ENCODE results near the gene ZFYVE27.

ZFYVE27 gene

GRCh38 chr10:97771913-97772823, 35.2 kb downstream of the ZFYVE27 start, which contains the start of gene SFRP5:
SFRP5 (minus strand) TSS chr10:97771999; CDS start chr10:97771833, 166 bp downstream.
- DNase-seq = no peak

- no peak for DNase-seq
Observed at GRCh38 chr10:97773096-97773495, 36.2 kb downstream of the ZFYVE27 start.

DNA sequence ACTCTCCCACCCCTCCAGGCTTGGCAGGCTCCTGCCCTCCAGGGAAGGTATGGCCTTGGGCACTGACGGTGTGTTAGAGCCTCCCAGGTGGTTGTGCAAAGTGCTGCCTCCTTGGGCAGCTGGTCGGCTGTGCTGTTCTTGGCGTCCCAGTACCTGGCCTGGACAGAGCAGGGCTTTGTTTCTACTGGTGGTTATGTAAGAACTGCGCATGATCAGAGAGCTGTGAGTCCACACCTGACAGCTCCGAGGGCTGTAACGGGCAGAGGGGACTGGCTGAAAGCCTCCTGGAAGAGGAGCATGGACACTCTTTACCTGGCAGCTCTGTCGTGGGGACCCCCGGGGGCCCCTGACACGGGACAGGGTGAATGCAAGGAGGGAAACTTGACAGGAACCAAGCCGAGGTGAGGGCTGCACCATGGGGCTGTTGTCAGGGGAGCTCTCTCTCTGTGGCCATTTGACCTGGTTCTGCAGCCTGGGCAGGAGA, 37.9 kb downstream of the ZFYVE27 start:
- no peak for DNase-seq

GRCh38 chr10:97777143-97777542, 40.2 kb downstream of the ZFYVE27 start:
- DNase-seq = no peak

DNA sequence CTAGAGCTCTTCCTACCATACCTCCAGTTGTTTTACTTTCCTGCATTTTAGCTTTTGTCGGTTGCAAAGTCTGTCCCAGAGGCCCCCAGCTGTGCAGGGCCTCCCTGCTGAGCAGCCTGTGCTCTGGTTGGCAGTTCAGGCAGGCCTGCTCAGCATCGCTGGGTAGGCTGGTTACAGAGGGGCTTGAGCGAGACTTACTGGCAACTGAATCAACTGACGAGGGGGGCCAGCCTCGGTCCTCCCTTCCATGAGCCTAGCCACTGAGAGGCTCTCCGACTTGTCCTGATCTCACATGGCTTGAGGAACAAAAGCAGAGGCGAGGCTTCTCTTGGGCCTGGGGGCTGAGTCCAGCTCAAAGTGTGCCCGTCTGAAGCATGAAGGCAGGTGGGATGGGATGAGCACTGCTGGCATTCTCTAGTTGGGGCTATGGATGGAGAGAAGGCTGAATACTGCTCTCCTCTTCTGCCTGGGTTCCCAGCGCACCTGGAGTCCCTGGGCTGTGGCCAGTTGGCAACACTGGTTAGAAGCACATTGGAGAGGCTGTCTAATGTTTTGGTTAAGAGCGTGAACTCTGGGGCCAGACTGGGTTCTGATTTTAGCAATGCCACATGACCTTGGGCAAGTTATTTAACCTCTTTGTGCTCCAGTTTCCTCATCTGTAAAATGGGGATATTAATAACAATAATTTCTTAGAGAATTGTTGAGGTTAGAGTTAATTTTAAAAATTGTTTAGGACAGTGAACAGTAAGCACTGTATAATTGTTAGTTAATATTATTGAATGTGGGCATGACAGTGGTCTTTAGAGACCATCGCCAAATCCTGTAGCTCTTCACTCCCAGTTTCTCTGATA, 41.7 kb downstream of the ZFYVE27 start:
- no peak for DNase-seq

- no peak for DNase-seq
Observed at GRCh38 chr10:97779492-97779891, 42.6 kb downstream of the ZFYVE27 start.

DNA sequence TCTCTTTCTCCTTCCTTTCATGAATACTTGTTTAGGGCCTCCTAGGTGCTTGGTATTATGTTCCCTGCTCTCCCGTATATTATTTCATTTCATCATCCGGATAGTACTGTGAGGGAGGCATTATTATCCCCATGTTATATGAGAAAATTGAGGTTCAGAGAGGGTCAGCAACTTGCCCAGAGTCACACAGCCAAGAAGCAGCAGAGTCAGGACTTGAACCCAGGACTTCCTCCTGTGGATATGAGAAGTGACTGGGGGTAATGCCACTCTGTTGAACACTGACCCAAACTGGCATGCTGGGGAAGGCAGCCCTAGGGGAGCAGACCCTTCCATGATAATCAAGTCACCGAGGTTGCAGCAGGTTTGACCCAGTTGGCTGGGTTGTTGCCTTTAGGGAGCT, 43.0 kb downstream of the ZFYVE27 start:
- no peak for DNase-seq

DNA sequence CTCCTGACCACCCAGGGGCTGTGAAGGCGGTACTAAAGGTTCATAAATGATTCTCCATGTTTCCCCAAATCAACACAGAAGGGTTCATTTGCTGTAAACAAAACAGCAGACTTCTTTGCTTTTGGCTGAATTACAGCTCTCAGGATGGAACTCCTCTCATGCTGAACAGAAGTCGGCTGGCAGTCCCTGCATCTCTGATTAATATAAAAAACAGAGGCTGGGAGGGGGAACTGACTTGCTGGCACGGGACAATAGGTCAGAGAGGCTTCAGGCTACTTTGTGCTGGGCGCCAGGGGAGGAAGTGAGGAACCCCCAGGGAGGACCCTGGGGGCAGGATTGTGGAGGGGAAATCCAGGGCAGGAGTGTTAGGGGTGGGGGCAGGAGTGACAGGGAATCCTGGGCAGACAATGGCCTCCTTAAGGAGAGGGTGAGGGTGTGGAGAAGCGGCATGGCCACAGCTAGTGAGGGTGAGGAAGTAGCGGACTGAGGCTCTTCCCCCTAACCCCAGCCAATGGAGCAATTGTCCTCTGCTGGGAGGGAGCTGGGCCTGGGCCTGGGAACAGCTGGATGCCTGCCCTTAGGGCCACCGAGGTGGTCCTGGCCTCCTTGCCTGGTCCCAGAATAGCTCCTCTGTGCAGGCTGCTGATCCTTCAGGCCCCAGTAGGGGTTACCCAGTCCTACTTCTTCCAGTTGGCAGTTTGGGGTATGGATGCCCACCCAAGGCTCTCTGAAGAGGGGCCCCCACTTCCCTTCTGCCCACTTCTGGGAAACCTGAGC, 44.1 kb downstream of the ZFYVE27 start:
- no peak for DNase-seq

- no peak for DNase-seq
Observed at GRCh38 chr10:97781618-97782331, 44.8 kb downstream of the ZFYVE27 start.

GRCh38 chr10:97782455-97783228, 45.7 kb downstream of the ZFYVE27 start:
- DNase-seq = no peak

DNA sequence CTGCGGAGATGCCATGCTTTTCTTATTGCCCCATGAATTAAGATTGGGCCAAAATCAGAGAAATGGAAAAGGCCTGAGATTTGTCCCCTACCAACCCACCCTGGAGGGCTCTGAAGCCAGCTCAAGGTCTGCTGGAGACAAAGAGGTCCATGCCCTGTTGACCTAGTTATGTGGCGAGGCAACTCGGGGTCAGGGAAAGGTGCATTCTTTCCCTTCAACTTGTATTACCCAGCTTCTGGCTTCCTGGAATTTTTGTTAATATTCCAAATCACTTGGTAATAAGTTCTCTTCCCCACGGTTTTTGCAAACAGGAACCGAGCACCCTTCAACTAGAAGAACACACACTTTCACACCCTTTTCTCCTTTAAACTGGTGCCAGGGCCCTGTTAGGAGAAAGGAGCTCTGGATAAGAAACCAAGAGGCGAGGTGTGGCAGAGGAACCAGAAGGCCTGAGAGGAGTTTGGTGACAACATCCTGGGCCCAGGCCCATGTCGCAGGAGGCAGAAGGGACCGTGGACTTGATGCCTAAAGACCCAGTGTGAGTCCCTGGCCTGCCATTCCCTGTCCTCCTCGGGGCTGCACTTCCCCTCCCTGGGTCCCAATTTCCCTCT, 47.4 kb downstream of the ZFYVE27 start:
- no peak for DNase-seq

DNA sequence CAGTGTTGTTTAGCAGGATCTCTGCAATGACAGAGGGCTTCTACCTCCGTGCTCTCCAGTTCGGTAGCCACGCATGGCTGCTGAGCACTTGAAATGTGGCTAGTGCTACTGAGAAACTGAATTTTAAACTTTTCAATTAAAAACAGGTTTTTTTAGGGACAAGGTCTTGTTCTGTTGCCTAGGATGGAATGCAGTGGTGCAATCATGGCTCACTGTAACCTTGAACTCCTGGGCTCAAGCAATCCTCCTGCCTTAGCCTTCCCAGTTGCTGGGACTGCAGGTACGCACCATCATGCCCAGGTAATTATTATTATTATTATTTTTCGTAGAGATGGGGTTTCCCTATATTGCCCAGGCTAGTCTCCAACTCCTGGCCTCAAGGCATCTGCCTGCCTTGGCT, 48.3 kb downstream of the ZFYVE27 start:
- DNase-seq = no peak

DNA sequence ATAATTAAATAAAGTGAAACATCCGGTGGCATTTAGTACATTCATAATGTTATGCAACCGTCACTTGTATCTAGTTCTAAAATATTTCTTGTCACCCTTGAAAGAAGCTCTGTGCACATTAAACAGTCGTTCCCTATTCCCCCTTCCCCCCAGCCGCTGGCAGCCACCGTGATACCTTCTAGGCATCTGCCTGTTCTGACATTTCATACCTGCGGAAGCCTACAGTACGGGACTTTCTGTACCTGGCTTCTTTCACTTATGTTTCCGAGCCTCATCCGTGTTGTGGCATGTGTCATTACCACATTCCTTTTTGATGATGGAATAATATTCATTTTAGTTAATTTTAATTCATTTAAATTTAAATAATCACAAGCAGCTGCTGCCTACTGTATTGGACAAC, 48.8 kb downstream of the ZFYVE27 start:
- DNase-seq = no peak

DNA sequence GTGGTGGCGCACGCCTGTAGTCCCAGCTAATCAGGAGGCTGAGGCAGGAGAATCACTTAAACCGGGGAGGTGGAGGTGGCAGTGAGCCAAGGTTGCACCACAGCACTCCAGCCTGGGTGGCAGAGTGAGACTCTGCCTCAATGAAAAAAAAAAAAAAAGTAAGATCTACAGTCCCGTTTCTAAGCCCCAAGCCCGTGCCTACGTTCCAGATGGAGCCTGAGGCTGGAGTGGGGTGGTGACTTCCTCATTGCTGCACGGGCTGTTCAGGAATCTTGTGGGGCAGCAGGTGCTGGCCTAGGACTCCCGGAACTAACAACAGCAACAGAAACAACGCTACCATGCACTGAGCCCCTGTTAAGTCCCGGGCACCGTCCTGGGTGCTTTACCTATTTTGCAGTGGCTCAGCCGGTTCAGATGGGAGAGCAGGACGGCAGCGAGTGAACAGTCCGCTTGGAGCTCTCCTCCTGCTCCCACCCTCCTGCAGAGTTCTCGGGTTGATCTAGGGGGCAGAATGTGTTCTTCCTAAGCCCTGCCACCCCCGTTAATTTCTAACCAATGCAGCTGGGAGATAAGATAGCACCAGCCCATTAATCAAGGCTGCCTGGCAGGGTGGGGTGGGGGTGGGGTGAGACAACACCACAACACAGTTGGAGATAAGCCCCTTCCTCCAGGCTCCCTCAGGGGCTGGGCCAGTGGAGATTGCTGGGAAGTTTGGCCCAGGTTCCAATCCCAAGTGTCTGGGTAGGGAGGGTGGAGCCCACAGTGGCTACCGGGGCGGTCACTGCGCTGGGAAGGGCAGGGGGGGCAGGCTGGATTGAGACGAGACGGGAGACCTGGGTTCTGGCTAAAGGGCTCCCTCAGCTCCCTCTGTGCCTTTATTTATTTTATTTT, 51.9 kb downstream of the ZFYVE27 start:
- no peak for DNase-seq

DNA sequence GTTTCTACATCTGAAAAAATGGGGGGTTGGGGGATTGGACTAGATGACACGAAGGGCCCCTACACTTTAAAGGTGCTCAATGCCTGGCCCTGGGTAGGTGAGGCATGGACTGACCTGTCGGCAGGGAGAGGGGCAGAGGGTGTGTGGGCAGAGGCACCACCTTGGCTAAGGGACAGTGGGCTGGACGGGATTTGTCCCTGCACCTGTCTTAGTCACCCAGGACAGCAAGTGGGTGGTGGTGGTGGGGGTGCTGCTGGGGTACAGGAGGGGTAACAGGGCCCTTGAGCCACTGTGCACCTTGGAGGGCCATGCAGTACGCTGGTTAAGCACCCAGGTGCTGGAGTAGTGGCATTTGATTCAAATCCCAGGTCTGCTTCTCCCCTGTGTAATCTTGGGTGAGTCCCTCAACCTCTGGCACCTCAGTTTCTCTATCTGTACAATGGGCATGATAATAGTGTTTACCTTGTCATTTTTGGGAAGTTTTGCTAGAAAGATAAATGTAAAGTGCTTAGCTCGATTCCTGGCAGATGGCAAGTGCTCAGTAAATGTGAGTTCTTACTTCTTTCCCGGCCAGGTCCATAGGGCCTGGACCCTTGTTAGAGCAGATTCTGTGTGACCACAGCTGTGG, 53.0 kb downstream of the ZFYVE27 start:
- DNase-seq = no peak

GRCh38 chr10:97791824-97792721, 55.1 kb downstream of the ZFYVE27 start:
- DNase-seq = peak; percentile 75

DNA sequence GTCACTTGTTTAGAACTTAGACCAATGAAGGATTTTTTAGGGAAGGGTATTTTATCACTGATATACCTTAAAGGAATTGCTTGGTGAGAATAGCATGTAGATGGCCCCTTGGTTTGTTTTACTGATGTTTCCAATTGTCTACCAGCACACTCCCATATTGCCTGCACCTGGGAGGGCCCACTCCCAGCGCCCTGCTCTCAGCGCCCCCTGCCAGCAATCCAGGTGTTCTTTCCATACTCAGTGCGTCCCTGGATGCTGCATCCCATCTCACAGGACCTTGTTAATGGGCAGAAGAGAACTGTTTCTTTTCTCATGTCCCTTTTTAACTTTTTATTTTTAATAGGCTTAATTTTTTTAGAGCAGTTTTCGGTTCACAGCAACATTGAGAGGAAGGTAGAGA, 59.0 kb downstream of the ZFYVE27 start:
- DNase-seq = no peak

- DNase-seq = peak; percentile 65
Observed at GRCh38 chr10:97796651-97797050, 59.7 kb downstream of the ZFYVE27 start.

All from activated CD4-positive, alpha-beta T cell treated with anti-CD3 and anti-CD28 coated beads, Interleukin-10, Interleukin-2, amounts not matched to agents 100 ng/mL and 50 ng/mL, durations not matched to agents 16 hours and 8 hours (primary cell).